ENCODE data around the gene RGS7.
"Not testable (repeated sequence)": the region's sequence is repeated elsewhere in the genome, so short reads cannot be mapped to it uniquely, and the experiment has no call there.

The RGS7 gene

GRCh38 chr1:240794046-240794843, 562.8 kb downstream of the RGS7 start:
- no peak for DNase-seq (ENCODE audit: low read depth)
- TF ChIP-seq CTCF (IDR thresholded peaks at IDR 0.05; ENCODE audit: control insufficient read depth, insufficient read depth, low read depth, low read length, missing control alignments) = no peak
- no peak overlapping the region for H3K4me3 ChIP-seq (ENCODE audit: control insufficient read depth, low read depth, low read length)

- TF ChIP-seq CTCF (IDR thresholded peaks at IDR 0.05; ENCODE audit: control insufficient read depth, insufficient read depth, low read depth, low read length, missing control alignments) = no peak
- DNase-seq (ENCODE audit: low read depth) = no peak
- no peak overlapping the region for H3K4me3 ChIP-seq (ENCODE audit: control insufficient read depth, low read depth, low read length)
Observed at GRCh38 chr1:240792915-240793529, 564.0 kb downstream of the RGS7 start.

- DNase-seq (ENCODE audit: low read depth) = peak; percentile 28
- no peak overlapping the region for H3K4me3 ChIP-seq (ENCODE audit: control insufficient read depth, low read depth, low read length)
- no peak for TF ChIP-seq CTCF (IDR thresholded peaks at IDR 0.05; ENCODE audit: control insufficient read depth, insufficient read depth, low read depth, low read length, missing control alignments)
Observed at GRCh38 chr1:240790856-240791255, 566.1 kb downstream of the RGS7 start.

GRCh38 chr1:240786880-240787279, 570.1 kb downstream of the RGS7 start:
- H3K4me3 ChIP-seq (ENCODE audit: control insufficient read depth, low read depth, low read length) = no peak overlapping the region
- no peak for TF ChIP-seq CTCF (IDR thresholded peaks at IDR 0.05; ENCODE audit: control insufficient read depth, insufficient read depth, low read depth, low read length, missing control alignments)
- no peak for DNase-seq (ENCODE audit: low read depth)

GRCh38 chr1:240784776-240785175, 572.2 kb downstream of the RGS7 start:
- DNase-seq (ENCODE audit: low read depth) = no peak
- no peak for TF ChIP-seq CTCF (IDR thresholded peaks at IDR 0.05; ENCODE audit: control insufficient read depth, insufficient read depth, low read depth, low read length, missing control alignments)
- H3K4me3 ChIP-seq (ENCODE audit: control insufficient read depth, low read depth, low read length) = no peak overlapping the region

- H3K4me3 ChIP-seq (ENCODE audit: control insufficient read depth, low read depth, low read length); DNase-seq (ENCODE audit: low read depth): not testable (repeated sequence)
Observed at GRCh38 chr1:240783728-240784137, 573.3 kb downstream of the RGS7 start.

- TF ChIP-seq CTCF (IDR thresholded peaks at IDR 0.05; ENCODE audit: control insufficient read depth, insufficient read depth, low read depth, low read length, missing control alignments) = no peak
- DNase-seq (ENCODE audit: low read depth) = no peak
- H3K4me3 ChIP-seq (ENCODE audit: control insufficient read depth, low read depth, low read length) = no peak overlapping the region
Observed at GRCh38 chr1:240776237-240776636, 580.8 kb downstream of the RGS7 start.

Data from AG09309 (cell line).